GM23338 (cell line): ENCODE measurements around the gene GLP1R. TPM values are rescaled to one million over a fixed set of nuclear protein-coding genes. Genes with fewer than 3 reads are reported as not detected.

ENCODE experiments used
- ATAC-seq: fragments of 200-7000 bp; cut with Tn5 transposase; 3 replicates; pipeline ENCODE4 v1.9.1; 2020
- DNase-seq: peaks from one replicate; pipeline ENCODE4 v3.0.0-alpha.2; 2015; ENCODE audit warnings: low spot score
- H2AFZ ChIP-seq: fragments of 200-600 bp; sonication (generic); 2 replicates; pipeline ENCODE4 v1.8.0; 2016; ENCODE audit warnings: antibody characterized with exemption, mild to moderate bottlenecking, moderate library complexity
- H3F3A ChIP-seq: fragments of 200-600 bp; sonication (generic); replicated peaks from 2 replicates; pipeline ENCODE4 v1.8.0; 2017; ENCODE audit warnings: antibody characterized with exemption, mixed run types, low read depth
- H3K27ac ChIP-seq: fragments of 200-600 bp; sonication (generic); 2 replicates; pipeline ENCODE4 v1.6.1; 2016; ENCODE audit warnings: low read depth
- H3K27me3 ChIP-seq: fragments of 200-600 bp; sonication (generic); 2 replicates; pipeline ENCODE4 v1.8.0; 2016; ENCODE audit warnings: mild to moderate bottlenecking, mixed run types, moderate library complexity; ENCODE audit not compliant: insufficient read depth
- H3K36me3 ChIP-seq: fragments of 200-600 bp; sonication (generic); 2 replicates; pipeline ENCODE4 v1.8.0; 2016; ENCODE audit warnings: mild to moderate bottlenecking; ENCODE audit not compliant: insufficient read depth
- H3K4me1 ChIP-seq: fragments of 200-600 bp; sonication (generic); 2 replicates; pipeline ENCODE4 v1.8.0; 2016; ENCODE audit warnings: mild to moderate bottlenecking, moderate library complexity; ENCODE audit not compliant: insufficient read depth
- H3K4me2 ChIP-seq: fragments of 200-600 bp; sonication (generic); 2 replicates; pipeline ENCODE4 v1.7.1; 2017; ENCODE audit warnings: mixed run types
- H3K4me3 ChIP-seq: fragments of 200-600 bp; sonication (generic); 2 replicates; pipeline ENCODE4 v1.6.1; 2016; ENCODE audit warnings: mixed run types
- H3K79me2 ChIP-seq: fragments of 200-600 bp; sonication (generic); replicated peaks from 2 replicates; pipeline ENCODE4 v1.8.0; 2017; ENCODE audit warnings: mild to moderate bottlenecking; ENCODE audit not compliant: insufficient read depth
- H3K9me2 ChIP-seq: fragments of 200-600 bp; sonication (generic); 2 replicates; pipeline ENCODE4 v1.8.0; 2017; ENCODE audit not compliant: insufficient read depth
- H4K20me1 ChIP-seq: fragments of 200-600 bp; sonication (generic); replicated peaks from 2 replicates; pipeline ENCODE4 v1.8.0; 2017; ENCODE audit warnings: mild to moderate bottlenecking; ENCODE audit not compliant: insufficient read depth
- H3K27ac Mint-ChIP-seq: 2 replicates; pipeline ENCODE4 v1.8.0; 2020; ENCODE audit warnings: inconsistent platforms, mild to moderate bottlenecking, moderate library complexity, mixed read lengths
- H3K27me3 Mint-ChIP-seq: 3 replicates; pipeline ENCODE4 v1.8.0; 2022; ENCODE audit warnings: low read depth, mild to moderate bottlenecking, moderate library complexity, mixed read lengths, inconsistent platforms; ENCODE audit not compliant: insufficient read depth, poor library complexity
- H3K36me3 Mint-ChIP-seq: 3 replicates; pipeline ENCODE4 v1.8.0; 2021; ENCODE audit warnings: low read depth, mild to moderate bottlenecking, inconsistent platforms, moderate library complexity, mixed read lengths
- H3K4me1 Mint-ChIP-seq: 3 replicates; pipeline ENCODE4 v1.8.0; 2020; ENCODE audit warnings: mild to moderate bottlenecking, inconsistent platforms, mixed read lengths
- H3K4me3 Mint-ChIP-seq: 3 replicates; pipeline ENCODE4 v1.8.0; 2021; ENCODE audit warnings: moderate library complexity, mild to moderate bottlenecking, inconsistent platforms, mixed read lengths
- H3K9me3 Mint-ChIP-seq: 3 replicates; pipeline ENCODE4 v1.8.0; 2020; ENCODE audit warnings: moderate library complexity, mild to moderate bottlenecking, inconsistent platforms, mixed read lengths
- EZH2 ChIP-seq: fragments of 200-600 bp; sonication (generic); IDR thresholded peaks from one replicate; pipeline ENCODE4 v1.8.0; 2017; ENCODE audit warnings: antibody characterized with exemption, mild to moderate bottlenecking, low read depth; ENCODE audit not compliant: unreplicated experiment
- EZH2phosphoT487 ChIP-seq: fragments of 200-600 bp; sonication (generic); IDR thresholded peaks from one replicate; pipeline ENCODE4 v1.8.1; 2018; ENCODE audit warnings: antibody characterized with exemption; ENCODE audit not compliant: unreplicated experiment
- NANOG ChIP-seq: IDR thresholded peaks from 2 replicates; pipeline ENCODE4 v1.6.1; 2016; ENCODE audit warnings: antibody characterized with exemption, borderline replicate concordance
- STAT1 ChIP-seq: IDR thresholded peaks from one replicate; pipeline ENCODE4 v1.6.1; 2016; ENCODE audit warnings: antibody characterized with exemption; ENCODE audit not compliant: unreplicated experiment
- ZNF114 ChIP-seq: fragments of 250-450 bp; sonication (Bioruptor Pico); IDR thresholded peaks from 2 replicates; pipeline ENCODE4 v1.5.0; 2020; ENCODE audit warnings: mild to moderate bottlenecking, moderate library complexity
- polyA plus RNA-seq: library from polyadenylated mRNA; unstranded; fragments of >200 nt; fragmentation: Nextera tagmentation; extraction: Ambion mirVana; gene quantifications from 2 replicates; pipeline ENCODE4 v1.2.1, GENCODE V29; 2016
- total RNA-seq: library from RNA; depleted of rRNA; stranded (reverse); fragments of >200 nt; shearing (Covaris generic); gene quantifications from 2 replicates; pipeline ENCODE4 v1.2.3, GENCODE V29; 2014
- TF ChIP-seq, protein P1 (sequence below): IDR thresholded peaks from one replicate; pipeline ENCODE4 v1.6.1; 2018; ENCODE audit warnings: antibody characterized with exemption; ENCODE audit not compliant: unreplicated experiment

The GLP1R gene
- total and polyA plus RNA-seq, 2 experiments from 2014 or later: 0.42 to 3.7 TPM

DNA sequence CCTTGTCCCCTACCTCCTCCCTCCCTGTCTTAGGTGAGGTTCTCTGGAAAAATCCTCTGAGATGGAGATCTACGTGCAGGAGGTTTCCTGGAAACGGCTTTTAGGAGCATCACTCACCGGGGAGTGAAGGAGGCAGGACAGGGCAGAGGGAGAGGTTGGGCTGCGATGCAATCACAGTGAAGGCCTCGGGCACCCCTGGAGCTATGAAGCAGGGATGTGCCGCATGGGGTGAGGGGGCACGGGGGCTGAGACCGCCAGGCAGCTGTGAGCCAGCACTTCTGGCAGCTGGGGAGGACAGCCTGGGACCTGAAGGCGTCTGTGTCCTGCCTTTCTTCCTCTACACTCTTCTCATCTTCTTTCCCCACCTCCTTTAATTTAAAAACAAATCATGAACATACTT is 12.9 kb upstream of the GLP1R start (continued):
- TF ChIP-seq, protein P1, sequence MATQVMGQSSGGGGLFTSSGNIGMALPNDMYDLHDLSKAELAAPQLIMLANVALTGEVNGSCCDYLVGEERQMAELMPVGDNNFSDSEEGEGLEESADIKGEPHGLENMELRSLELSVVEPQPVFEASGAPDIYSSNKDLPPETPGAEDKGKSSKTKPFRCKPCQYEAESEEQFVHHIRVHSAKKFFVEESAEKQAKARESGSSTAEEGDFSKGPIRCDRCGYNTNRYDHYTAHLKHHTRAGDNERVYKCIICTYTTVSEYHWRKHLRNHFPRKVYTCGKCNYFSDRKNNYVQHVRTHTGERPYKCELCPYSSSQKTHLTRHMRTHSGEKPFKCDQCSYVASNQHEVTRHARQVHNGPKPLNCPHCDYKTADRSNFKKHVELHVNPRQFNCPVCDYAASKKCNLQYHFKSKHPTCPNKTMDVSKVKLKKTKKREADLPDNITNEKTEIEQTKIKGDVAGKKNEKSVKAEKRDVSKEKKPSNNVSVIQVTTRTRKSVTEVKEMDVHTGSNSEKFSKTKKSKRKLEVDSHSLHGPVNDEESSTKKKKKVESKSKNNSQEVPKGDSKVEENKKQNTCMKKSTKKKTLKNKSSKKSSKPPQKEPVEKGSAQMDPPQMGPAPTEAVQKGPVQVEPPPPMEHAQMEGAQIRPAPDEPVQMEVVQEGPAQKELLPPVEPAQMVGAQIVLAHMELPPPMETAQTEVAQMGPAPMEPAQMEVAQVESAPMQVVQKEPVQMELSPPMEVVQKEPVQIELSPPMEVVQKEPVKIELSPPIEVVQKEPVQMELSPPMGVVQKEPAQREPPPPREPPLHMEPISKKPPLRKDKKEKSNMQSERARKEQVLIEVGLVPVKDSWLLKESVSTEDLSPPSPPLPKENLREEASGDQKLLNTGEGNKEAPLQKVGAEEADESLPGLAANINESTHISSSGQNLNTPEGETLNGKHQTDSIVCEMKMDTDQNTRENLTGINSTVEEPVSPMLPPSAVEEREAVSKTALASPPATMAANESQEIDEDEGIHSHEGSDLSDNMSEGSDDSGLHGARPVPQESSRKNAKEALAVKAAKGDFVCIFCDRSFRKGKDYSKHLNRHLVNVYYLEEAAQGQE: no peak
- TF ChIP-seq STAT1 (no peak), EZH2phosphoT487 (no peak), EZH2 (no peak), ZNF114 (CRISPR knock-in tag) (no peak)

DNA sequence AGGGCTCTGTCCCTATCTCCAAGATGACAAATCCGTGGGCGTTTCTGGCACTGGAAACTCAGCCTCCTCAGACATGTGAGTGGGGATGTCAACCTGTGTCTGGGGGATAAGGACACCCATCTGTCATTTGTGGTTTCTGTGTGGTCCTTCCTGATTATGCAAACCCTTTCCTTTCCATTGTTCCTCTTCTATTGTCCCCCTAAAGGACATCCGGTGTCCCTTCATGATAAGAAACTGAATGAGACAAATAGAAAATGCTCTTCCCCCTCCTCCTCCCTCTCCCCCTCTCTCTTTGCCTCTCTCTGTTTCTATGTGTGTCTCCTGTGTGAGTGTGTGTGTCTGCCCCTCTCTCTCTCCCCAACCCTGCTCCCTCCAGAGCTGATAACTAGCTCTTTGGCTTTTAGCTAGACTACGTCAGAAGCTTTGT is 11.5 kb upstream of the GLP1R start:
- Histone ChIP-seq H3K36me3 (no peaks in the 10 kb centered on the region), H3K9me2 (peaks cover 25% of the 10 kb centered on the region), H2AFZ (no peak overlapping the region), H3K4me2 (peak overlapping the region; percentile 58; the same call in 1 of the 2 replicates), H3K4me1 (peaks cover 20% of the 10 kb centered on the region; the same call in 1 of the 2 replicates), H3K27ac (no peak overlapping the region), H3K79me2 (no peaks in the 10 kb centered on the region), H3F3A (no peaks in the 10 kb centered on the region), H3K27me3 (peaks cover 6% of the 10 kb centered on the region; the same call in 1 of the 2 replicates), H4K20me1 (no peaks in the 10 kb centered on the region), H3K4me3 (no peak overlapping the region)
- peaks cover 11% of the 10 kb centered on the region for H3K27me3 Mint-ChIP-seq
- no peaks in the 10 kb centered on the region for H3K36me3 Mint-ChIP-seq
- no peaks in the 10 kb centered on the region for H3K9me3 Mint-ChIP-seq
- DNase-seq (no peak), ATAC-seq (no peak)
- no peak overlapping the region for H3K27ac Mint-ChIP-seq
- TF ChIP-seq, protein P1: no peak
- no peak overlapping the region for H3K4me3 Mint-ChIP-seq
- H3K4me1 Mint-ChIP-seq: peaks cover 6% of the 10 kb centered on the region; the same call in 2 of the 3 replicates

DNA sequence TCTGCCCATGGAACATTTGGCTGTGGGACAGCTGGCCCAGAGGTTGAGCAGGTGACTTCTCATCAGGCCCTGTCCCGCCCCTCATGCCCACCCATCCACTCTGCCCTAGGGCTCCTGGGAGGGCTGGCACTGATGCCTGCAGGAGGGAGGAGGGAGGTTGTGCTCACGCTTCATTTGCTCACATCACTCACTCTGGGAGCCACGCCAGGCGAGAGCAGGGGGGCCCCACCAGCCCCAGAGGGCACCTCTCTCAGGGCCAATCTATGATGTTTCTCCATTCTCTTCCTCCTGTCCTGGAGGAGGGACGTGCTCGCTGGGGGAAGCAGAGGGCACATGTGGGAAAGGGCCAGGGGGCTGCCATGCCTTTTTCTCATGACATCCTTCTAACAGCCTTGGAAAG is 10.9 kb upstream of the GLP1R start:
- Histone ChIP-seq H4K20me1 (no peaks in the 10 kb centered on the region), H3K4me1 (peaks cover 20% of the 10 kb centered on the region; the same call in 1 of the 2 replicates), H3K79me2 (no peaks in the 10 kb centered on the region), H3K4me2 (no peak overlapping the region), H3K4me3 (no peak overlapping the region), H3K27ac (no peak overlapping the region), H3K27me3 (peaks cover 6% of the 10 kb centered on the region; the same call in 1 of the 2 replicates), H3F3A (no peaks in the 10 kb centered on the region), H3K9me2 (peaks cover 19% of the 10 kb centered on the region), H2AFZ (no peak overlapping the region), H3K36me3 (no peaks in the 10 kb centered on the region)
- Mint-ChIP-seq H3K27me3 (peaks cover 11% of the 10 kb centered on the region), H3K36me3 (no peaks in the 10 kb centered on the region), H3K27ac (no peak overlapping the region), H3K4me1 (peaks cover 6% of the 10 kb centered on the region; the same call in 2 of the 3 replicates), H3K4me3 (no peak overlapping the region), H3K9me3 (no peaks in the 10 kb centered on the region)
- no peak for DNase-seq
- ATAC-seq: no peak
- TF ChIP-seq STAT1 (no peak), ZNF114 (CRISPR knock-in tag) (no peak), NANOG (no peak)
